Endodermal cell (in vitro differentiated cells): Measurements from ENCODE around the gene ACAP2. TPM values are rescaled to one million over a fixed set of nuclear protein-coding genes. Genes with fewer than 3 reads are reported as not detected.

Experiments used
- DNase-seq: peaks from one replicate; pipeline ENCODE4 v3.0.0-alpha.2; 2017
- H3K27ac ChIP-seq: 2 replicates; pipeline ENCODE4 v1.5.1; 2013; ENCODE audit warnings: mild to moderate bottlenecking, low read depth, low read length, moderate library complexity
- H3K27me3 ChIP-seq: 2 replicates; pipeline ENCODE4 v1.6.1; 2013; ENCODE audit warnings: mild to moderate bottlenecking, low read length, moderate library complexity; ENCODE audit not compliant: insufficient read depth, control insufficient read depth, poor library complexity, severe bottlenecking
- H3K36me3 ChIP-seq: 2 replicates; pipeline ENCODE4 v1.7.0; 2013; ENCODE audit warnings: mild to moderate bottlenecking, low read length, moderate library complexity; ENCODE audit not compliant: control insufficient read depth, insufficient read depth
- H3K4me1 ChIP-seq: one replicate; pipeline ENCODE4 v1.7.0; 2013; ENCODE audit warnings: low read length; ENCODE audit not compliant: control insufficient read depth, insufficient read depth
- H3K4me3 ChIP-seq: 2 replicates; pipeline ENCODE4 v1.5.1; 2013; ENCODE audit warnings: mild to moderate bottlenecking, low read length, moderate library complexity
- H3K9ac ChIP-seq: 2 replicates; pipeline ENCODE4 v1.6.1; 2013; ENCODE audit warnings: mild to moderate bottlenecking, low read length, moderate library complexity; ENCODE audit not compliant: poor library complexity, severe bottlenecking; ENCODE audit errors: extremely low read depth
- H3K9me3 ChIP-seq: 2 replicates; pipeline ENCODE4 v1.6.1; 2013; ENCODE audit warnings: mild to moderate bottlenecking, low read length, moderate library complexity; ENCODE audit not compliant: control insufficient read depth
- H3K27ac Mint-ChIP-seq: 2 replicates; pipeline ENCODE4 v1.8.0; 2020; ENCODE audit warnings: mixed read lengths
- H3K27me3 Mint-ChIP-seq: 2 replicates; pipeline ENCODE4 v1.8.0; 2021; ENCODE audit warnings: mild to moderate bottlenecking, mixed read lengths; ENCODE audit not compliant: insufficient read depth
- H3K36me3 Mint-ChIP-seq: 2 replicates; pipeline ENCODE4 v1.8.0; 2020; ENCODE audit warnings: low read depth, mixed read lengths
- H3K4me1 Mint-ChIP-seq: 2 replicates; pipeline ENCODE4 v1.8.0; 2020; ENCODE audit warnings: mixed read lengths
- H3K4me3 Mint-ChIP-seq: 2 replicates; pipeline ENCODE4 v1.8.0; 2020; ENCODE audit warnings: mild to moderate bottlenecking, moderate library complexity, mixed read lengths
- H3K9me3 Mint-ChIP-seq: 2 replicates; pipeline ENCODE4 v1.8.0; 2020; ENCODE audit warnings: mild to moderate bottlenecking, mixed read lengths
- CTCF ChIP-seq: fragments of 200-600 bp; sonication (generic); conservative IDR thresholded peaks from 2 replicates; pipeline ENCODE4 v1.5.0; 2021; ENCODE audit warnings: antibody characterized with exemption, mild to moderate bottlenecking
- WGBS, 2 experiments: methylation state at CpG; one replicate each; pipeline versions ENCODE4 v1.1.5 to v1.1.7; 2013; ENCODE audit warnings: missing lambda C conversion rate in 2 of 2, mixed read lengths in 1 of 2; ENCODE audit not compliant: insufficient coverage in 1 of 2, insufficient read length in 1 of 2; 5-methylcytosine and 5-hydroxymethylcytosine counted together
- total RNA-seq, 2 donors: library from RNA; stranded (reverse); fragmentation: NEBNext Ultra II Directional in 1 of 2; extraction: Animal tissue kit (Norgen Biotek cat#: 25700) in 1 of 2; gene quantifications; 2 replicates in 1 of 2; 3 replicates in 1 of 2; pipeline ENCODE4 v1.2.1, GENCODE V29; 2021

The ACAP2 gene
- total RNA-seq, 2 donors from 2014 or later, result 61.9 to 70.5 TPM

- Histone ChIP-seq H3K36me3 (peaks cover 33% of the 10 kb centered on the region), H3K27ac (no peak overlapping the region), H3K27me3 (no peaks in the 10 kb centered on the region), H3K9me3 (no peaks in the 10 kb centered on the region), H3K4me3 (no peak overlapping the region), H3K4me1 (peaks cover 6% of the 10 kb centered on the region), H3K9ac (no peak overlapping the region)
- peaks cover 42% of the 10 kb centered on the region for H3K36me3 Mint-ChIP-seq
- H3K4me1 Mint-ChIP-seq, result peaks cover 17% of the 10 kb centered on the region
- TF ChIP-seq CTCF, result no peak
- no peak overlapping the region for H3K27ac Mint-ChIP-seq
- 94 to 97% methylated on average over 10 to 13 of the region's 13 CpGs for WGBS, 2 experiments
- no peak for DNase-seq
- H3K9me3 Mint-ChIP-seq, result no peaks in the 10 kb centered on the region
- no peak overlapping the region for H3K4me3 Mint-ChIP-seq
- no peaks in the 10 kb centered on the region for H3K27me3 Mint-ChIP-seq
Measured at GRCh38 chr3:195265363-195265976, 177.3 kb downstream of the ACAP2 start.

- Mint-ChIP-seq H3K4me3 (no peak overlapping the region), H3K4me1 (peaks cover 12% of the 10 kb centered on the region), H3K27me3 (no peaks in the 10 kb centered on the region), H3K27ac (no peak overlapping the region), H3K9me3 (no peaks in the 10 kb centered on the region), H3K36me3 (peaks cover 40% of the 10 kb centered on the region)
- WGBS, 2 experiments, result 93 to 96% methylated on average over 7 to 10 of the region's 10 CpGs
- Histone ChIP-seq H3K27me3 (no peaks in the 10 kb centered on the region), H3K36me3 (peaks cover 33% of the 10 kb centered on the region), H3K4me3 (no peak overlapping the region), H3K27ac (no peak overlapping the region), H3K9ac (no peak overlapping the region), H3K9me3 (no peaks in the 10 kb centered on the region), H3K4me1 (peaks cover 4% of the 10 kb centered on the region)
- no peak for DNase-seq
- no peak for TF ChIP-seq CTCF
Measured at GRCh38 chr3:195263925-195264600, 178.8 kb downstream of the ACAP2 start.

GRCh38 chr3:195263193-195263924 is 179.5 kb downstream of the ACAP2 start:
- Mint-ChIP-seq H3K27me3 (no peaks in the 10 kb centered on the region), H3K4me1 (peaks cover 15% of the 10 kb centered on the region), H3K9me3 (no peaks in the 10 kb centered on the region), H3K27ac (no peak overlapping the region), H3K36me3 (peaks cover 35% of the 10 kb centered on the region), H3K4me3 (no peak overlapping the region)
- H3K9ac ChIP-seq, result no peak overlapping the region
- DNase-seq, result no peak
- 88 to 94% methylated on average over 5 to 11 of the region's 11 CpGs for WGBS, 2 experiments
- TF ChIP-seq CTCF, result no peak
- no peaks in the 10 kb centered on the region for H3K9me3 ChIP-seq
- H3K4me1 ChIP-seq, result peaks cover 8% of the 10 kb centered on the region
- no peak overlapping the region for H3K27ac ChIP-seq
- H3K27me3 ChIP-seq, result no peaks in the 10 kb centered on the region
- H3K4me3 ChIP-seq, result no peak overlapping the region
- peaks cover 27% of the 10 kb centered on the region for H3K36me3 ChIP-seq
